Smooth muscle cell (in vitro differentiated cells): Measurements from ENCODE around the gene CLEC14A. TPM values are rescaled to one million over a fixed set of nuclear protein-coding genes. Genes with fewer than 3 reads are reported as not detected.

ENCODE experiments used
- DNase-seq: peaks from one replicate; lab custom pipeline; 2025; ENCODE audit not compliant: unreplicated experiment; lab: John Stamatoyannopoulos, UW
- H2AFZ ChIP-seq: fragments of 200-600 bp; sonication (generic); 2 replicates; pipeline ENCODE4 v1.6.0; 2016; ENCODE audit warnings: antibody characterized with exemption, low read depth, mild to moderate bottlenecking
- H3F3A ChIP-seq: fragments of 200-600 bp; sonication (generic); 2 replicates; pipeline ENCODE4 v1.6.0; 2017; ENCODE audit warnings: antibody characterized with exemption, low read depth
- H3K27ac ChIP-seq: fragments of 200-600 bp; sonication (generic); 2 replicates; pipeline ENCODE4 v1.5.1; 2016; ENCODE audit warnings: low read depth, mild to moderate bottlenecking
- H3K27me3 ChIP-seq: fragments of 200-600 bp; sonication (generic); 2 replicates; pipeline ENCODE4 v1.6.1; 2016; ENCODE audit warnings: low read depth, mild to moderate bottlenecking
- H3K36me3 ChIP-seq: fragments of 200-600 bp; sonication (generic); 2 replicates; pipeline ENCODE4 v1.5.1; 2016; ENCODE audit warnings: low read depth
- H3K4me1 ChIP-seq: fragments of 200-600 bp; sonication (generic); 2 replicates; pipeline ENCODE4 v1.5.1; 2016; ENCODE audit warnings: low read depth
- H3K4me2 ChIP-seq: fragments of 200-600 bp; sonication (generic); 2 replicates; pipeline ENCODE4 v1.6.0; 2016; ENCODE audit warnings: mild to moderate bottlenecking
- H3K4me3 ChIP-seq: fragments of 200-600 bp; sonication (generic); 2 replicates; pipeline ENCODE4 v1.5.1; 2016; ENCODE audit warnings: mild to moderate bottlenecking
- H3K79me2 ChIP-seq: fragments of 200-600 bp; sonication (generic); 2 replicates; pipeline ENCODE4 v1.6.0; 2016; ENCODE audit warnings: low read depth, mild to moderate bottlenecking
- H3K9ac ChIP-seq: fragments of 200-600 bp; sonication (generic); 2 replicates; pipeline ENCODE4 v1.6.0; 2016; ENCODE audit warnings: low read depth
- H3K9me3 ChIP-seq: fragments of 200-600 bp; sonication (generic); replicated peaks from 2 replicates; pipeline ENCODE4 v1.5.1; 2016; ENCODE audit warnings: low read depth
- H4K20me1 ChIP-seq: fragments of 200-600 bp; sonication (generic); 2 replicates; pipeline ENCODE4 v1.6.0; 2016; ENCODE audit warnings: low read depth
- WGBS: methylation state at CpG from one replicate; pipeline ENCODE4 v1.1.7; 2016; ENCODE audit warnings: low lambda C conversion rate; 5-methylcytosine and 5-hydroxymethylcytosine counted together
- polyA plus RNA-seq: library from polyadenylated mRNA; unstranded; fragments of >200 nt; fragmentation: Nextera tagmentation; extraction: Ambion mirVana; gene quantifications from 2 replicates; pipeline ENCODE4 v1.2.1, GENCODE V29; 2016
- total RNA-seq: library from RNA; depleted of rRNA; stranded (reverse); fragments of >200 nt; gene quantifications from 2 replicates; pipeline ENCODE4 v1.2.3, GENCODE V29; 2014
- TF ChIP-seq, protein P1 (sequence below): fragments of 200-600 bp; sonication (generic); IDR thresholded peaks from 2 replicates; pipeline ENCODE4 v1.5.1; 2017; ENCODE audit warnings: borderline replicate concordance, mild to moderate bottlenecking, antibody characterized with exemption; ENCODE audit not compliant: insufficient read depth, poor library complexity, severe bottlenecking

CLEC14A gene
- 12.0 and 13.0 TPM in 2 replicates for total RNA-seq
- 15.6 and 23.8 TPM in 2 replicates for polyA plus RNA-seq

DNA sequence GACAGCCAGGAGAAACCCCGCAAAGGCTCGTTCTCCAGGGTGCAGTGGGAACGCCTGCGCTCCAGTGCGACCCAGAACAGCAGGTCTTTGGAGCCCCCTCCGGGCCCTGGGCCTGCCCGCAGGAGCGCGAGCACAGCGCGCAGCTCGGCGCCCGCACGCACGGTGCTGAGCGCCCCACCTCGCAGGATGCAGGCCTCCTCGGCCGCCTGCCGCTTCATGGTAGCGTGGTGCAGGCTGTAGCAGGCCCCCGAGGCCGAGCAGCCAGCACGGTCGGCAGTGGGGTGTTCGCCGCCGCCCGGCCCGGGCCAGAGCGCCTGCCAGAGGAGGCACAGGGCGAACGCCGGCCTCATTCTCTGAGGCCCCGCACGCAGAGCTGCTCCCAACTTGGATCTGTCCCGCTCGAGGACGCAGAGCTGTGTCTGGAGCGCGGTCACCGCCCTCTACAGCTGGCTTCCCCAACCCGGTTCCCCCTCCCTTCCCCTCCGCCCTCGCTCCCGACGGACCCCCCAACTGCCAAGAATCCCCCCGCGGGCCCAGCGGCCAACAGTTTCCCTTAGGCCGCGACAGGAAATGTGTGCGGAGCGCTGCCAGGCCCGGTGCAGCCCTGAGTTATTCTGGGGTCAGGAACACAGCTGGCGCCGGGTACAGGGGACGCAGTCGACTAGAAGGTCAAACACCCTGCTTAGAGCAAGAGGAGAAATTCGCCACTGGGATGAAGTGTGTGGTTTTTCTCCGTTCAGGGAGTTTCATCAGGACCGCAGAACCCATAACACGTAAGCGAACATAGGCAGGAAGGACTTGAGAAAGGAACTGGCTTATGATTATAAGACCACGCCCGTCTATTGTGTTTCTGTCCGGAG is at the start of gene CLEC14A:
Gene CLEC14A, minus strand, starts transcription at position 421 of the 860 bp plus-strand sequence. Its CDS starts 71 bp downstream, at position 350.
- Histone ChIP-seq H3K27ac (peak within 1 kb of the TSS; percentile 72), H3K36me3 (no peaks in the 10 kb centered on the region), H3K27me3 (peaks cover 8% of the 10 kb centered on the region), H4K20me1 (no peaks in the 10 kb centered on the region), H3K4me3 (peak within 1 kb of the TSS; percentile 49), H3K9me3 (no peaks in the 10 kb centered on the region), H2AFZ (peak within 1 kb of the TSS; percentile 84), H3K79me2 (no peaks in the 10 kb centered on the region), H3F3A (peaks cover 5% of the 10 kb centered on the region), H3K4me1 (no peaks in the 10 kb centered on the region), H3K4me2 (peak within 1 kb of the TSS; percentile 86), H3K9ac (peak within 1 kb of the TSS; percentile 32)
- 18% methylated on average over 65 of the region's 68 CpGs for WGBS
- TF ChIP-seq, protein P1, sequence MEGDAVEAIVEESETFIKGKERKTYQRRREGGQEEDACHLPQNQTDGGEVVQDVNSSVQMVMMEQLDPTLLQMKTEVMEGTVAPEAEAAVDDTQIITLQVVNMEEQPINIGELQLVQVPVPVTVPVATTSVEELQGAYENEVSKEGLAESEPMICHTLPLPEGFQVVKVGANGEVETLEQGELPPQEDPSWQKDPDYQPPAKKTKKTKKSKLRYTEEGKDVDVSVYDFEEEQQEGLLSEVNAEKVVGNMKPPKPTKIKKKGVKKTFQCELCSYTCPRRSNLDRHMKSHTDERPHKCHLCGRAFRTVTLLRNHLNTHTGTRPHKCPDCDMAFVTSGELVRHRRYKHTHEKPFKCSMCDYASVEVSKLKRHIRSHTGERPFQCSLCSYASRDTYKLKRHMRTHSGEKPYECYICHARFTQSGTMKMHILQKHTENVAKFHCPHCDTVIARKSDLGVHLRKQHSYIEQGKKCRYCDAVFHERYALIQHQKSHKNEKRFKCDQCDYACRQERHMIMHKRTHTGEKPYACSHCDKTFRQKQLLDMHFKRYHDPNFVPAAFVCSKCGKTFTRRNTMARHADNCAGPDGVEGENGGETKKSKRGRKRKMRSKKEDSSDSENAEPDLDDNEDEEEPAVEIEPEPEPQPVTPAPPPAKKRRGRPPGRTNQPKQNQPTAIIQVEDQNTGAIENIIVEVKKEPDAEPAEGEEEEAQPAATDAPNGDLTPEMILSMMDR: no peak
- DNase-seq: no peak

- Histone ChIP-seq H3K9ac (no peak overlapping the region), H2AFZ (no peak overlapping the region), H3K4me2 (no peak overlapping the region), H3K27me3 (no peaks in the 10 kb centered on the region), H3K79me2 (no peaks in the 10 kb centered on the region), H3F3A (no peaks in the 10 kb centered on the region), H3K36me3 (no peaks in the 10 kb centered on the region), H3K4me3 (no peak overlapping the region), H4K20me1 (no peaks in the 10 kb centered on the region), H3K4me1 (no peaks in the 10 kb centered on the region), H3K27ac (no peak overlapping the region), H3K9me3 (no peaks in the 10 kb centered on the region)
- TF ChIP-seq, protein P1: no peak
- WGBS: 92% methylated on average over 1 of the region's 1 CpG
- DNase-seq: no peak
Observed at GRCh38 chr14:38302966-38303365, 47.1 kb upstream of the CLEC14A start.

DNA sequence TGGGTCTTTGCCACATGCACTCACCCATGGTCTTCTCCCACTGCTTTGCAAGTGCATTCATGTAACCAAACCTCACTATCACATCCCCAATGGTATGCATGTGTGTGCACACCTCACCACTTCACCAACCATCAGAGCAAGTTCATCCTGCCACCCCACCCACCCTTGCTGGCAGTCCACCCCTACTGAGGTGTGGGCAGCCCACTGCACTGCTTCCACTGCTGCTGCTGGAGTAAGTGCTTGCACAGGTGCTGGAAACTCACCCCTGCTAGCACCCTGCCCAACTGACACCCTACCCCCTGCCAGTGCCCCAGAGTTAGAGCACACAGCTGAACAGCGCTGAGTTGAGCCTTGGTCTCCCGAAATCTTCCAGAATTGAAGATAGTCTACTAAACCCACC is 46.1 kb upstream of the CLEC14A start:
- Histone ChIP-seq H3K79me2 (no peaks in the 10 kb centered on the region), H3K4me2 (no peak overlapping the region), H3K27ac (no peak overlapping the region), H3K36me3 (no peaks in the 10 kb centered on the region), H3K4me3 (no peak overlapping the region), H3K4me1 (no peaks in the 10 kb centered on the region), H2AFZ (no peak overlapping the region), H3F3A (no peaks in the 10 kb centered on the region), H3K9ac (no peak overlapping the region), H3K9me3 (no peaks in the 10 kb centered on the region), H3K27me3 (no peaks in the 10 kb centered on the region), H4K20me1 (no peaks in the 10 kb centered on the region)
- DNase-seq: no peak
- 96% methylated on average over 2 of the region's 2 CpGs for WGBS
- TF ChIP-seq, protein P1: no peak

GRCh38 chr14:38297681-38298080 is 41.8 kb upstream of the CLEC14A start:
- TF ChIP-seq, protein P1: no peak
- no peak overlapping the region for H3K4me2 ChIP-seq
- WGBS: 60% methylated on average over 1 of the region's 1 CpG
- H3K4me3 ChIP-seq: no peak overlapping the region
- no peak overlapping the region for H3K9ac ChIP-seq
- H3K79me2 ChIP-seq: no peaks in the 10 kb centered on the region
- no peaks in the 10 kb centered on the region for H4K20me1 ChIP-seq
- H3K9me3 ChIP-seq: no peaks in the 10 kb centered on the region
- no peaks in the 10 kb centered on the region for H3K4me1 ChIP-seq
- H3K27ac ChIP-seq: no peak overlapping the region
- DNase-seq: no peak
- no peaks in the 10 kb centered on the region for H3K36me3 ChIP-seq
- no peaks in the 10 kb centered on the region for H3F3A ChIP-seq
- peak overlapping the region; percentile 65 for H2AFZ ChIP-seq
- H3K27me3 ChIP-seq: no peaks in the 10 kb centered on the region
